Tongue (tissue), 2 donors: ENCODE results near the gene GNB1. TPM values are rescaled to one million over a fixed set of nuclear protein-coding genes. Genes with fewer than 3 reads are reported as not detected.
"Not testable (repeated sequence)": the region's sequence is repeated elsewhere in the genome, so short reads cannot be mapped to it uniquely, and the experiment has no call there.

Experiments
- DNase-seq: peaks from one replicate; pipeline ENCODE4 v3.0.0-alpha.2; 2015
- total RNA-seq: library from RNA; depleted of rRNA; stranded (reverse); fragments of >200 nt; gene quantifications from one replicate; pipeline ENCODE4 v1.2.3, GENCODE V29; 2014

The GNB1 gene
- 92.3 TPM for total RNA-seq

- DNase-seq: peak; percentile 96
Observed at GRCh38 chr1:1890506-1891348, at the start of gene GNB1. Gene GNB1 (minus strand): TSS chr1:1891087. CDS start chr1:1825453, 65,634 bp downstream.

GRCh38 chr1:1940123-1940425 lies 49.2 kb upstream of the GNB1 start:
- DNase-seq: no peak

GRCh38 chr1:1939296-1940122 lies 48.6 kb upstream of the GNB1 start:
- no peak for DNase-seq

GRCh38 chr1:1938613-1939295 lies 47.9 kb upstream of the GNB1 start:
- no peak for DNase-seq

- no peak for DNase-seq
Observed at GRCh38 chr1:1938276-1938573, 47.3 kb upstream of the GNB1 start.

- DNase-seq: no peak
Observed at GRCh38 chr1:1937549-1938275, 46.8 kb upstream of the GNB1 start.

- no peak for DNase-seq
Observed at GRCh38 chr1:1937061-1937460, 46.2 kb upstream of the GNB1 start.

- not testable (repeated sequence) for DNase-seq
Observed at GRCh38 chr1:1934848-1935247, 44.0 kb upstream of the GNB1 start.

- DNase-seq: no peak
Observed at GRCh38 chr1:1929639-1930545, 39.0 kb upstream of the GNB1 start.

GRCh38 chr1:1929102-1929638 lies 38.3 kb upstream of the GNB1 start:
- DNase-seq: no peak

GRCh38 chr1:1928231-1929101 lies 37.6 kb upstream of the GNB1 start:
- DNase-seq: no peak

GRCh38 chr1:1927751-1928150 lies 36.9 kb upstream of the GNB1 start:
- DNase-seq: no peak

GRCh38 chr1:1926886-1927660 lies 36.2 kb upstream of the GNB1 start:
- DNase-seq: no peak

- no peak for DNase-seq
Observed at GRCh38 chr1:1926346-1926811, 35.5 kb upstream of the GNB1 start.

GRCh38 chr1:1925437-1926345 lies 34.8 kb upstream of the GNB1 start:
- DNase-seq: no peak

GRCh38 chr1:1924849-1925248 lies 34.0 kb upstream of the GNB1 start:
- DNase-seq: no peak

- peak; percentile 71 for DNase-seq
Observed at GRCh38 chr1:1924386-1924785, 33.5 kb upstream of the GNB1 start.
